Fibroblast of lung (primary cell): ENCODE measurements around the gene FAM168B. TPM values are rescaled to one million over a fixed set of nuclear protein-coding genes. Genes with fewer than 3 reads are reported as not detected.

ENCODE experiments used
- DNase-seq, 2 donors: peaks; one replicate each; pipeline versions ENCODE4 v3.0.0 to v3.0.0-alpha.2; 2010; ENCODE audit warnings: low read depth in 2 of 2
- H2AFZ ChIP-seq: 2 replicates; pipeline ENCODE4 v1.5.1; 2012; ENCODE audit warnings: low read length, control low read depth, inconsistent platforms
- H3K27ac ChIP-seq: 2 replicates; pipeline ENCODE4 v1.5.1; 2011; ENCODE audit warnings: low read length, control low read depth; ENCODE audit not compliant: insufficient read depth
- H3K27me3 ChIP-seq: 2 replicates; pipeline ENCODE4 v1.5.1; 2011; ENCODE audit warnings: mild to moderate bottlenecking, low read length; ENCODE audit not compliant: control insufficient read depth, insufficient read depth
- H3K36me3 ChIP-seq: 2 replicates; pipeline ENCODE4 v1.5.1; 2011; ENCODE audit warnings: low read length; ENCODE audit not compliant: control insufficient read depth, insufficient read depth
- H3K4me1 ChIP-seq: 2 replicates; pipeline ENCODE4 v1.5.1; 2011; ENCODE audit warnings: low read length; ENCODE audit not compliant: control insufficient read depth, insufficient read depth; ENCODE audit errors: extremely low read depth
- H3K4me2 ChIP-seq: 2 replicates; pipeline ENCODE4 v1.5.1; 2011; ENCODE audit warnings: low read length, control low read depth; ENCODE audit not compliant: insufficient read depth; ENCODE audit errors: extremely low read depth
- H3K4me3 ChIP-seq, 4 experiments: fragments of 200-600 bp in 1 of 4; sonication (generic) in 1 of 4; replicated peaks in 1 of 4; 2 replicates each; pipeline ENCODE4 v1.5.1; 2011 to 2016; ENCODE audit warnings: low read length in 4 of 4, low read depth in 3 of 4, mild to moderate bottlenecking in 3 of 4, control low read depth in 2 of 4, inconsistent platforms in 1 of 4, mixed read lengths in 1 of 4; ENCODE audit not compliant: insufficient read depth in 1 of 4; ENCODE audit errors: control extremely low read depth in 1 of 4
- H3K79me2 ChIP-seq: 2 replicates; pipeline ENCODE4 v1.5.1; 2012; ENCODE audit warnings: mild to moderate bottlenecking, low read length, inconsistent platforms; ENCODE audit not compliant: control insufficient read depth, insufficient read depth
- H3K9ac ChIP-seq: 2 replicates; pipeline ENCODE4 v1.5.1; 2011; ENCODE audit warnings: mild to moderate bottlenecking, low read length, control low read depth; ENCODE audit not compliant: insufficient read depth
- H3K9me3 ChIP-seq: 2 replicates; pipeline ENCODE4 v1.5.1; 2012; ENCODE audit warnings: low read depth, low read length; ENCODE audit not compliant: control insufficient read depth, insufficient read depth
- H4K20me1 ChIP-seq: 2 replicates; pipeline ENCODE4 v1.5.1; 2011; ENCODE audit warnings: low read length; ENCODE audit not compliant: control insufficient read depth, insufficient read depth; ENCODE audit errors: extremely low read depth
- EZH2 ChIP-seq: IDR thresholded peaks from 2 replicates; pipeline ENCODE4 v1.5.1; 2012; ENCODE audit warnings: low read length, control low read depth, mild to moderate bottlenecking; ENCODE audit errors: missing control alignments
- polyA plus RNA-seq, 2 donors: library from polyadenylated mRNA; depleted of rRNA in 1 of 2; stranded (reverse) in 1 of 2; unstranded in 1 of 2; fragments of >200 nt; gene quantifications; 2 replicates each; pipeline ENCODE4 v1.2.1, GENCODE V29; 2011 to 2012; ENCODE audit warnings: missing spikeins in 1 of 2
- total RNA-seq: library from RNA; depleted of rRNA; stranded (reverse); fragments of >200 nt; gene quantifications from 2 replicates; pipeline ENCODE4 v1.2.1, GENCODE V29; 2014
- TF ChIP-seq, protein P1 (sequence below), 2 donors: IDR thresholded peaks in 1 of 2; conservative IDR thresholded peaks in 1 of 2; 1 replicate in 1 of 2; 2 replicates in 1 of 2; pipeline ENCODE4 v1.5.1; 2011 to 2012; ENCODE audit warnings: low read length in 2 of 2, control low read depth in 1 of 2, inconsistent platforms in 1 of 2, low read depth in 1 of 2, mild to moderate bottlenecking in 1 of 2

Gene FAM168B
- total and polyA plus RNA-seq, 2 donors (not counting 1 experiment from before 2014, with no cell fraction given) = 71.2 to 87.8 TPM

DNA sequence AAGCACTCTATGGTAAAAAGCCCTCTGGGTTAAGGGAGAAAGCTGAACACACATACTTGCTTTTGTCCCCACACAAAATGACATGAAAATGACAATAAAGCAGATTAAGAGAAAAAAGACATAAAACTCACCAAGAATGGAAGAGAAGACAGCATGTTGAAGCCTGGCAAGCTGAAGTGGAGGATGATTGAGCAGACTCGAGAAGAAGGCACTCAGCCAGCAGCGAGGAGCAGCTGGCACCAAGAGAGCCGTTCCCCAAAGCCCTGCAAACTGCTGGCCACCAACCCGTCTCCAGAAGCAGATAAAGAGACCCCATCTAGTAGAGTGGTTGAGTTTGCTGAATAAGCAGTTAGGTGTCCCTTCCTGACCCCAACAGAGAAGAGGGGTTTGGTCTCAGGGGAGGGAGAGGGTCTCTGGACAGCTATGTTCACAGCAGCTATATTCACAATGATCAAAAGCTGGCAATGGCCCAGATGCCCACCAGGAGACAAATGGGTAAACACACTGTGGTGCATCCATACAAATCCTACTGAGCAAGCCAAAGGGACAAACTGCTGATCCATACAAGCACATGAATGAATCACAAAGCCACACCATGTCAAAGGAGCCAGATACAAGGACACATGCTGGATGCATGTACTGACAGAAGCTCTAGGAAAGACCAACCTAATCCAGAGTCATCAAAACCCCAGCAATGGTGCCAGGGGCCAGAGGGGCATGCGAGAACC, 36.9 kb downstream of the FAM168B start:
- peaks cover 51% of the 10 kb centered on the region for H3K79me2 ChIP-seq
- H3K9me3 ChIP-seq = no peaks in the 10 kb centered on the region
- H3K9ac ChIP-seq = no peak overlapping the region
- H4K20me1 ChIP-seq = no peaks in the 10 kb centered on the region
- peaks cover 16% of the 10 kb centered on the region for H3K36me3 ChIP-seq
- H2AFZ ChIP-seq = no peak overlapping the region
- peak in 1 of 2 donors; percentile 13 for DNase-seq
- TF ChIP-seq, protein P1, sequence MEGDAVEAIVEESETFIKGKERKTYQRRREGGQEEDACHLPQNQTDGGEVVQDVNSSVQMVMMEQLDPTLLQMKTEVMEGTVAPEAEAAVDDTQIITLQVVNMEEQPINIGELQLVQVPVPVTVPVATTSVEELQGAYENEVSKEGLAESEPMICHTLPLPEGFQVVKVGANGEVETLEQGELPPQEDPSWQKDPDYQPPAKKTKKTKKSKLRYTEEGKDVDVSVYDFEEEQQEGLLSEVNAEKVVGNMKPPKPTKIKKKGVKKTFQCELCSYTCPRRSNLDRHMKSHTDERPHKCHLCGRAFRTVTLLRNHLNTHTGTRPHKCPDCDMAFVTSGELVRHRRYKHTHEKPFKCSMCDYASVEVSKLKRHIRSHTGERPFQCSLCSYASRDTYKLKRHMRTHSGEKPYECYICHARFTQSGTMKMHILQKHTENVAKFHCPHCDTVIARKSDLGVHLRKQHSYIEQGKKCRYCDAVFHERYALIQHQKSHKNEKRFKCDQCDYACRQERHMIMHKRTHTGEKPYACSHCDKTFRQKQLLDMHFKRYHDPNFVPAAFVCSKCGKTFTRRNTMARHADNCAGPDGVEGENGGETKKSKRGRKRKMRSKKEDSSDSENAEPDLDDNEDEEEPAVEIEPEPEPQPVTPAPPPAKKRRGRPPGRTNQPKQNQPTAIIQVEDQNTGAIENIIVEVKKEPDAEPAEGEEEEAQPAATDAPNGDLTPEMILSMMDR (conservative IDR thresholded peaks at IDR 0.05 in 1 of 2, IDR thresholded peaks at IDR 0.05 in 1 of 2; ENCODE audit: low read depth in 1 of 2, low read length in 2 of 2) = no peak
- no peak for TF ChIP-seq EZH2
- no peaks in the 10 kb centered on the region for H3K27me3 ChIP-seq
- H3K4me2 ChIP-seq = no peak overlapping the region
- no peaks in the 10 kb centered on the region for H3K4me1 ChIP-seq
- peak overlapping the region; percentile 19 for H3K27ac ChIP-seq
- no peak overlapping the region for H3K4me3 ChIP-seq

GRCh38 chr2:131055169-131056065, 37.8 kb downstream of the FAM168B start:
- H3K27me3 ChIP-seq = no peaks in the 10 kb centered on the region
- H4K20me1 ChIP-seq = no peaks in the 10 kb centered on the region
- H2AFZ ChIP-seq = no peak overlapping the region
- TF ChIP-seq EZH2 = no peak
- TF ChIP-seq, protein P1 (conservative IDR thresholded peaks at IDR 0.05 in 1 of 2, IDR thresholded peaks at IDR 0.05 in 1 of 2; ENCODE audit: low read depth in 1 of 2, low read length in 2 of 2) = no peak
- no peaks in the 10 kb centered on the region for H3K4me1 ChIP-seq
- H3K4me3 ChIP-seq = no peak overlapping the region
- peaks cover 19% of the 10 kb centered on the region for H3K36me3 ChIP-seq
- DNase-seq = peak in 1 of 2 donors; percentile 78
- H3K4me2 ChIP-seq = no peak overlapping the region
- H3K9me3 ChIP-seq = no peaks in the 10 kb centered on the region
- peaks cover 46% of the 10 kb centered on the region for H3K79me2 ChIP-seq
- no peak overlapping the region for H3K9ac ChIP-seq
- H3K27ac ChIP-seq = peak overlapping the region; percentile 51

DNA sequence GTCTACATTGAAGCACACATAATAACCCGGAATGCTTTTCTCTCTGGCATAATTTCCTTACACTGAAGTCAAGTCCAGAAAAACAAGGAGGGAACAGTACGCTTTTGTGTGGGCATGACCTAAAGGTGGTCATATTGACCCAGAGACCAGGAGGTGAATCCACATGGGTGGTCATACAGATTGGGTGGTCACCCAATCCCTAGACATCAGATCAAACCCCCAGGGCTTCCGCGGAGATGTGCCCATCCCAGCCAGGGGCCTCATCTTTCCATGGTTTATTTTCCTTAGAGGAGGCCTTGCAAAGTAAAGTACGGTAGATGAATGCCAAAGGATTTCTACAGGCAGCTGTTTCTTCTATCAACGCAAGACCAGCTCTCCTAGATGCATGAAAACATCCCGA, 38.8 kb downstream of the FAM168B start:
- H3K79me2 ChIP-seq = peaks cover 42% of the 10 kb centered on the region
- H3K4me1 ChIP-seq = no peaks in the 10 kb centered on the region
- no peaks in the 10 kb centered on the region for H4K20me1 ChIP-seq
- H3K27ac ChIP-seq = no peak overlapping the region
- no peak overlapping the region for H3K4me2 ChIP-seq
- H3K4me3 ChIP-seq = no peak overlapping the region
- H3K36me3 ChIP-seq = peaks cover 20% of the 10 kb centered on the region
- H3K9me3 ChIP-seq = no peaks in the 10 kb centered on the region
- no peak for DNase-seq
- TF ChIP-seq, protein P1 (conservative IDR thresholded peaks at IDR 0.05 in 1 of 2, IDR thresholded peaks at IDR 0.05 in 1 of 2; ENCODE audit: low read depth in 1 of 2, low read length in 2 of 2) = no peak
- no peak for TF ChIP-seq EZH2
- H2AFZ ChIP-seq = no peak overlapping the region
- no peaks in the 10 kb centered on the region for H3K27me3 ChIP-seq
- H3K9ac ChIP-seq = no peak overlapping the region
